Measurements from ENCODE around the gene FOXK1.
"Not testable (repeated sequence)": the region's sequence is repeated elsewhere in the genome, so short reads cannot be mapped to it uniquely, and the experiment has no call there.

The FOXK1 gene

GRCh38 chr7:4681886-4682620 lies at the start of gene FOXK1:
Gene FOXK1 (plus strand): TSS chr7:4682295. CDS start chr7:4682309, 14 bp downstream.
- peak; percentile 41 for DNase-seq

DNA sequence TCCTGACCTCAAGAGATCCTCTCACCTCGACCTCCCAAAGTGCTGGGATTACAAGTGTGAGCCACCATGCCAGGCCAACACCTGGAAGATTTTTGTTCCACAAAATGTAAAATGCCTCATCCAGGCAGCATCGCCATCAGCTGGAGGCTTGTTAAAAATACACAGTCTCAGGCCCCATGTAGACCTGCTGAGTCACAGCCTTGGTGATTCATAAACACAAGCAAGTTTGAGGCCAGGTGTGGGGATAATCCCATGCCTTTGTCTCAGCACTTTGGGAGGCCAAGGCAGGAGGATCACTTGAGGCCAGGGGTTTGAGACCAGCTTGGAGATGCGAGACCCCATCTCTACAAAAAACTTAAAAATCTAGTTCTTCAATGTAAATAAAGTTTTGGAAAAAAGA lies 49.1 kb upstream of the FOXK1 start:
- no peak for DNase-seq

- no peak for DNase-seq
Observed at GRCh38 chr7:4634166-4634565, 47.9 kb upstream of the FOXK1 start.

DNA sequence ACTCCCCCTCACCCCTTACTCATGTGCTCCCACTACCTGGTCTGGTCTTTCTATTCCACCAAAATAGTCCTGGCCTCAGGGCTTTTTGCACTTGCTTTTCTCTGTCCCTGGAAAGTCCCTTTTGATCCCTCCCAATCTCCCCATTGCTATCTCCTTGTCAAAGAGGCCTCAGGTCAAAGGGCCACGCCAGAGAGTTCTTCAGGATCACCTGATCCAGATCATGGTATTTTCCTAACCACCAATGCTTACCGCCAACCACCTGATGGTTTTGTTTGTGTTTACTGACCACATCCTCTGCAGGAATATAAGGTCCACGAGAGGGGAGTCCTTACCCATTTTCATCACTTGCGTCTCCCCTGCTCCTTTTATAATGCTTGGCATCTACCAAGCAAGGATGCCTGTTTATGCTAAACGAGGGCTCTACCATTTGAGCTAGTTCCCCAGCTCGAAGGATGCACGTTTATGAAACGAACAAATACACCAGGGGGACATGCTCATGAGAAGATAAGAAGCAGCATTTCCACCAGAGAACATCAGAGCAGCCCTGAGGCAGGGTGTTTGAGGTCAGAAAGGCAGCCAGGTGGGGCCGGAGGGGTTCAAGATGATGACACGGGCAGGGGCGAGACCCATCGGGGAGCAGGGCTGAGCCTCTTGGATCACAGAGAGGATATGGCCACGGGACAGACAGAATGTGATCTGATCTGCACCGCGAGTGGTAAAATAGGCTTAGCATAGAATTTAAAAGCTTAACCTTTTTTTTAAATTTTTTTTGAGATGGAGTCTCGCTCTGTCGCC lies 43.1 kb upstream of the FOXK1 start:
- DNase-seq, result no peak

DNA sequence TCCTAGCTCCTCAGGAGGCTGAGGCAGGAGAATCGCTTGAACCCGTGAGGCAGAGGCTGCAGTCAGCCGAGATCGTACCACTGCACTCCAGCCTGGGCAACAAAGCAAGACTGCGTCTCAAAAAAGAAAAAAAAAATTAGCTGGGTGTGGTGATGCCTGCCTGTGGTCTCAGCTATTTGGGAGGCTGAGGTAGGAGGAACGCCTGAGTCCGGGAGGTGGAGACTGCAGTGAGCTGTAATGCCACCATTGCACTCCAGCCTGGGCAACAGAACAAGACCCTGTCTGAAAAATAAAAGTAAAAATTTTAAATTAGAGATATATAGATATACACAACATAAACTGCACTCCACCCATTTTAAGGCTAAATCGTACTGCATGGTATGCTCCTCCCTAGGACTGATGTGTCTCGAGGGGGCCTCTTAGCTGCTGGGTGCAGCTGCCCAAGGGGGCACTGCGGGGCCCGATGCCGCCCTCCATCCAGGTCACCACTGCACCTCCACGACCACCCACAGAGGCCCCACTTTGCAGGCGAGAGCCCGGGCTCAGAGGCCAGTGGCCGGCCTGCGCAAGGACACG lies 40.9 kb upstream of the FOXK1 start:
- no peak for DNase-seq

DNA sequence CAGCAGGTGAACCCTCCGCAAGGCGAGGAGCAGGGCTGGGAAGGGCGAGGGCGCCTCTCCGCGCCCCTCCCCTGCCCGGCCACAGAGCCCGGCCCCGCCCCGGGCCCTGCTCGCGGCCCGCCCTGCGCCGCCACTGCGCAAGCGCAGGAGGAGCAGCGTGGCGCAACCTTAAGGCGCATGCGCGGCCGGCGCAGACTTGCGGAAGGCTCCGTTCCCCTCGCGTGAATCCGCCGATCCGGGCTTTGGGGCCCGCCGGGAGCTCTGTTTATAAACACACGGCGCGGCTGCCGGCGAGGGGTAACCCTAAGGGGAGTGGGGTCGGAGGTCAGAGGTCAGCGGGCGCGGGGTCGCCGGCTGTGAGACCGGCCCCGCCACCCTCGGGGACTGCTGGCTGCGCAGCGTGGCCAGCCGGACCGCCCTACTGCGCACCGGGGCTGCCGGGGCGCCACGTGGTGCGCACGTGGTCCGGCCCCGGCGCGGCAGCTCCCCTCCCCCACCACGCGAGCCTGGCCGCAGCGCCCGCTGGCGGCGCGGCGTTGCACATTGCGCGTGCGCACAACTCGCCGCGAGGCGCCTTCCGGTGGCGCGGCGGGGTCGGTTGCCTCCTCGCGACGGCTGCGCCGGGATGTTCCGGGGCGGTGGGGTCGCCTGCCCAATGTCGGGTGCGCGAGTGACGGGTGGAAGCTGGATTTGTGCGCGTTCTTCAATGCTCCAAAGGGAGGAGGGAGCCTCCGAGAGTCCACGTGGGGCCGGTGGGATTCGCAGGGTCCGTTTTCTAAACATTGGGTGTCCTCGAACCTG lies 40.2 kb upstream of the FOXK1 start:
- DNase-seq, result peak; percentile 71

GRCh38 chr7:4642468-4643203 lies 39.5 kb upstream of the FOXK1 start:
- no peak for DNase-seq

- not testable (repeated sequence) for DNase-seq
Observed at GRCh38 chr7:4643204-4643471, 39.0 kb upstream of the FOXK1 start.

GRCh38 chr7:4645246-4645645 lies 36.8 kb upstream of the FOXK1 start:
- DNase-seq, result no peak

- no peak for DNase-seq
Observed at GRCh38 chr7:4648111-4648510, 34.0 kb upstream of the FOXK1 start.

DNA sequence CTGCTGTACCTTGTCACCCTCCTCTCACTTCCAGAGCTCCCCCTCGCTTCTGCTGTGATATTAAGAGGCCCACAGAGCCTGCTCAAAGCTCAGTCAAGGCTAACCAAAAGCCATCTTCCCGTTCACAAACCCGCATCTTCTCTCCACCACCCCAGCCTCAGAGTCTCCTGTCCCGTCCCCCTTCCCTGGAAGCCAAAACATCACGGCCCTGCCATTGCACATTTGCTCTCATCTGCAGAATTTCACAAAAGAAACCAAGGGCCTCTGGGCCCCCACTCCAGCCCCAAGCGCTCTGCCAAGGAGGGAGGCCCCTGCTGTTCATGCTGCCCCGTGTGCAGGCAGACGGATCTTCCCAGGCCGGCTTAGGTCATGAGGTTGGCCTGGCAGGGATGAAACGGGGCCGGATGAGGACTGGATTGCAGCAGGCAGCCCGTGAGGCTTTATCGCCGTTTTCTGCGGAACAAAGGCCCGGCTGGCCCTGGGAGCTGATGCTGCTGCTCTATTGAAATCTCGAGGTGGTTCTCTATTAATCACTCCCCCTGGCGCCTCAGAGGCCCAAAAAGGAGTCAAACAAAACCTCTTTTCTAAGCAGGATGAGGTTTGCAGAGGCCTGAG lies 31.6 kb upstream of the FOXK1 start:
- DNase-seq, result no peak

GRCh38 chr7:4653771-4654170 lies 28.3 kb upstream of the FOXK1 start:
- no peak for DNase-seq

- no peak for DNase-seq
Observed at GRCh38 chr7:4655311-4655710, 26.8 kb upstream of the FOXK1 start.

DNA sequence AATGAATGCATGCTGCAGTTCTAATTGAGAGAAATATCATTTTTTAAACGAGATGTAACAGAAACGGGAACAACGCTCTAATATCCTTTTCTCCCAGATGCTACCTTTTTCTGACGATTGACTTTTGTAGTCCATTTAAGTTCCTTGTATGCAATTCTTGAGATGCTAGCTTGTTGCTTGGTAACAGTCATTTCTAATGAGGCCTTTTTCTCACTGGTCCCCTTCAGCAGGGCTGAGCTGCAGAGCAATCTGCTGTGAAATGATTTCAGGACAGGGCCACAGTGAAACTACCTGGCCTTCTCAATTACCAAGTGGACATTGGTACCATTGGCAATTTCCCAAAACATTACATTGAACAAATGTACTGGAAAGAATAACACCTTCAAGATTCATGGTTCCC lies 26.2 kb upstream of the FOXK1 start:
- DNase-seq, result no peak

DNA sequence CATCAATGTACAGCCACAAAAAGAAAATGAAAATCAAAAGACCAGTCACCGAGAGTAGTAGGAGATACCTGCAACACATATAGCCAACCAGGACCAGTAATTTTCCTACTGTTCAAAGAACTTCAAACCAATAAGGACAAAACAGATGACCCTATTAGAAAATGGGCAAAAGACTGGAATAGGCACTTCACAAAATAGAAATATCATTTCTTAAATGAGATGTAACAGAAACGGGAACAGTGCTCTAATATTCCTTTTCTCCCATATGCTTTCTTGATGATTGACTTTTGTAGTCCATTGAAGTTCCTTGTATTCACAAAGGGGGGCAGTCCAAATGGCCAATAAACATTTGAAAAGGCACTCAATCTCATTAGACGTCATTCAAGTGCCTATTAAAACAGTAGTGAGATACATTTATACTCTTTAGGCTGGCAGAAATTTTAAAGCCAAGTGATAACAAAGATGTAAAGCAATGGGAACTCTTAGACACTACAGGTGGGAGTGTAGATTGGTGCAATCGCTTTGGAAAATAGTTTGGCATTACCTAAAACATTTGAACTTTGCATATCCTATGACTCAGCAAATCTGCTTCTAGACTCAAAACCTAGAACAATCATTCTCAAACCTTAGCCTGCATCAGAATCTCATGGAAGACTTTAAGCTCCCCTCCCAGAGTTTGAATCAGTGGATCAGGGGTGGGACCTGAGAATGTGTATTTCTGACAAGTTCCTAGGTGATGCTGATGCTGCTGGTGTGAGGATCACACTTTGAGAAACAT lies 24.3 kb upstream of the FOXK1 start:
- DNase-seq, result no peak

DNA sequence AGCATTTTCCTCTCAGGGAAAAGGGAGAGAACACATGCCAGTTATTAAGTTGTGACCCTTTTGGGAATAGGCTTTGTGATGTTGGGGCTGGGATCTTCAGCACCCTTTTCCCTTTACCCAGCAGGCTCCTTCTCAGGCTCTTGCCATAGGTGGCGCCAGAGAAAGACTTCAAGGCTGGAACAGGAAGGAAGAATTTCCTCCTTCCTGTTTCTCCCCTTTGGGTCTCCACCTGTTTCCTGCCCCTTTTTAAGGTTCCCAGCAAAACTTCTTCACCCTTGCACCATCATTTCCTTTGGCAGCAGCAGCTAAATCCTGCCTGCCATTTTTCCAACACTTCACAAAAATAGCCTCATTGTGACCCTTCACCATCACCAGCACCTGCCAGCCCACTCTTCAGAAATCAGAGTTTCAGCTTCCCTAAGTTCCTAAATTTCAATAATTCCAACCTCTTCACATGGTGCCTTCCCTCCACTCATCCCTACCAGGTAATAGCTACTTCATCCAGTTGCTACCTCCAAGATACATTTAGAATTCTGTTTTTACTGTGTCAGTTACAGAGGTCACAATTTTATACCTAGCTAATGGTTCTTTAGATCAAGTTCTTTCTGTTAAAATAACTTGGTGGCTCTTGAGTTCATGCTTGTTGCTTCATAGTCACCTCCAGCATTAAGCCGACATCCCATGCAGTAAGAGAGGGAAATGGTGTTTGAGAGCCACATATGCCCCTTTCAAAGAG lies 22.4 kb upstream of the FOXK1 start:
- no peak for DNase-seq

DNA sequence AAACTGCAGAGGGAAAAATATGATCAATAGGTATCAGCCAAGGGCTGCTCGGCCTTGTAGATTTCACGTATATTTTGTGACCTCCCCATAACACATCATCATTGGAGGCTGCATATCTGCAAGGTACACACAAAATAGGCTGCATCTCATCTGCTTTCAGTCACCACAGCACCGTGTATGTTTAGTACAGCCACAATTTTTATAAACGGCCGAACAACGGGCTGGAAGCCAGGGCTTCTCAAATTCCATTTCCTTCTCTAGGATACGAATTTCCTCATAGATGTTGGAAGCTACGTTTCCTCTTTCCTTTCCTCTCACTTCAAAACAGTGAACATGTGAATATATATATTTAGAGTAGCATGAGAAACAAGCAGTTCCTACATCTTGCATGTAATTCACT lies 20.2 kb upstream of the FOXK1 start:
- no peak for DNase-seq

GRCh38 chr7:4663239-4664018 lies 18.7 kb upstream of the FOXK1 start:
- DNase-seq, result no peak

DNA sequence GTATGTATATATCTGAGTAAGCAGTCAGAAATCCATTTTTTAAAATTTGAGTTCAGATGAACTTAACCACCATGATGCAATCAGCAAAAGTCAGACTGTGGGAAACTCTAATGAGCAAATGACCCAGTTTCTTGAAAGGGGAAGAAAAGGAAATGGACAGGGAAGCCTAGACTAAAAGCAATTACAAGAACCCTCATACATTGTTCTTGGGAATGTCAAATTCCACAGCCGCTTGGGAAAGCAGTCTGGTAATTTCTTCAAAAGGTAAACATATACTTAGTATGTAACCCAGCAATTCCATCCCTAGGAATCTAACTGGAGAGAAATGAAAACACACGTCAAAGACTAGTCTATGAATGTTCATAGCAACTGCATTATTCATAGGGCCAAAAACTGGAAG lies 16.4 kb upstream of the FOXK1 start:
- peak; percentile 74 for DNase-seq
